Measurements from ENCODE around the gene IRF9.

Gene IRF9

DNA sequence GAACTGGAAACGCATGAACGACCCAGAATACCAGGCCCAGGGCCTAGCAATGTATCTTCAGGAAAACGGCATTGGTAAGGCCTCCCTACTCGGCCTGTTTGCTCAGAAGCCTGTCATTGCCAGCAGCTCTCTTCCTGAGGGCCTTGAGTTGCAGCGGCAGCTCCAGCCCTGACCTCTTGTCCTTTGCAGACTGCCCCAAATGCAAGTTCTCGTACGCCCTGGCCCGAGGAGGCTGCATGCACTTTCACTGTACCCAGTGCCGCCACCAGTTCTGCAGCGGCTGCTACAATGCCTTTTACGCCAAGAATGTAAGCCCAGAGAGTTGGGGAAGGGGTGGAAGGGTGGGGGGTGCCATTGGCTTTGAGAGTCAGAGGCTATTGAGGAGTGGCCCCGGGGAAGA is 3.7 kb upstream of the IRF9 start:
- no peaks in the 10 kb centered on the region for H3K36me3 ChIP-seq (replicated peaks; ENCODE audit: insufficient read depth, low read length)
- no peak for DNase-seq
- no peak overlapping the region for H3K27ac ChIP-seq (ENCODE audit: low read length)
- no peak overlapping the region for H3K4me2 ChIP-seq (ENCODE audit: low read depth, low read length)
- H3K4me1 ChIP-seq (ENCODE audit: low read length), result no peaks in the 10 kb centered on the region
- no peaks in the 10 kb centered on the region for H3F3A ChIP-seq (ENCODE audit: insufficient read depth, low read length)
- H3K4me3 ChIP-seq (ENCODE audit: low read length), result no peak overlapping the region
- no peaks in the 10 kb centered on the region for H3K9me2 ChIP-seq (replicated peaks; ENCODE audit: insufficient read depth, low read length)
- H3K9ac ChIP-seq (ENCODE audit: low read length), result no peak overlapping the region
- H2AFZ ChIP-seq (ENCODE audit: low read length), result no peak overlapping the region
- TF ChIP-seq EZH2 (optimal IDR thresholded peaks at IDR 0.05; ENCODE audit: low read depth, low read length) (no peak), EZH2phosphoT487 (IDR thresholded peaks at IDR 0.05; ENCODE audit: low read length) (no peak)
- TF ChIP-seq, protein P1, sequence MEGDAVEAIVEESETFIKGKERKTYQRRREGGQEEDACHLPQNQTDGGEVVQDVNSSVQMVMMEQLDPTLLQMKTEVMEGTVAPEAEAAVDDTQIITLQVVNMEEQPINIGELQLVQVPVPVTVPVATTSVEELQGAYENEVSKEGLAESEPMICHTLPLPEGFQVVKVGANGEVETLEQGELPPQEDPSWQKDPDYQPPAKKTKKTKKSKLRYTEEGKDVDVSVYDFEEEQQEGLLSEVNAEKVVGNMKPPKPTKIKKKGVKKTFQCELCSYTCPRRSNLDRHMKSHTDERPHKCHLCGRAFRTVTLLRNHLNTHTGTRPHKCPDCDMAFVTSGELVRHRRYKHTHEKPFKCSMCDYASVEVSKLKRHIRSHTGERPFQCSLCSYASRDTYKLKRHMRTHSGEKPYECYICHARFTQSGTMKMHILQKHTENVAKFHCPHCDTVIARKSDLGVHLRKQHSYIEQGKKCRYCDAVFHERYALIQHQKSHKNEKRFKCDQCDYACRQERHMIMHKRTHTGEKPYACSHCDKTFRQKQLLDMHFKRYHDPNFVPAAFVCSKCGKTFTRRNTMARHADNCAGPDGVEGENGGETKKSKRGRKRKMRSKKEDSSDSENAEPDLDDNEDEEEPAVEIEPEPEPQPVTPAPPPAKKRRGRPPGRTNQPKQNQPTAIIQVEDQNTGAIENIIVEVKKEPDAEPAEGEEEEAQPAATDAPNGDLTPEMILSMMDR (IDR thresholded peaks at IDR 0.05; ENCODE audit: low read length), result no peak
- peaks cover 12% of the 10 kb centered on the region for H3K79me2 ChIP-seq (ENCODE audit: low read length)
- H4K20me1 ChIP-seq (ENCODE audit: insufficient read depth, low read length), result no peaks in the 10 kb centered on the region
- H3K9me3 ChIP-seq (replicated peaks; ENCODE audit: insufficient read depth, low read length), result no peaks in the 10 kb centered on the region
- no peaks in the 10 kb centered on the region for H3K27me3 ChIP-seq (replicated peaks; ENCODE audit: insufficient read depth, low read length)

DNA sequence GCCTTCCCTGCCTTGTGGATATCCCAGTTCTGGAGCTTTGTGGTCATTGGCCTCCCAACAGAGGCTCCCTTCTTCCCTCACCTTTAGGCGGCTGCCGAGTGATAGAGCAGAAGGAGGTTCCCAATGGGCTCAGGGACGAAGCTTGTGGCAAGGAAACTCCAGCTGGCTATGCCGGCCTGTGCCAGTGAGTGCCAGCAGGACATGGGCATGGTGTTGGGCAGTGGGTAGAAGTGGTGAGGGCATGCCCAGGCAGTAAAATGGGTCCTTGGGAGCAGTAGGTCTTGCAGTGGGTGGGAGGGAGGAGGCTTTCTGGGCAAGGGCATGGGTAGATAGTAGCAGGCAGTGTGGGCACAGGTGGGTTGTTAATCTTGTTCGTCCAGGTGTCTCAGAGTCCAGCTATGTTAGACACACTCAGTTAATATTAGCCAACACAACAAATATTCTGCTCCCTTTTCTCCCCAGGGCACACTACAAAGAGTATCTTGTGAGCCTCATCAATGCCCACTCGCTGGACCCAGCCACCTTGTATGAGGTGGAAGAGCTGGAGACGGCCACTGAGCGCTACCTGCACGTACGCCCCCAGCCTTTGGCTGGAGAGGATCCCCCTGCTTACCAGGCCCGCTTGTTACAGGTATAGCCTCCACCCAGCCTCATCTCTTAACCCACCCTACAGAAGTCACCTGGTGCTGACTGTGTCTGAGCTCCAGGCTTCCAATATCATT is 1.1 kb upstream of the IRF9 start:
- Histone ChIP-seq H3K79me2 (ENCODE audit: low read length) (peaks cover 12% of the 10 kb centered on the region), H3K4me2 (ENCODE audit: low read depth, low read length) (no peak overlapping the region), H3K27me3 (replicated peaks; ENCODE audit: insufficient read depth, low read length) (no peaks in the 10 kb centered on the region), H3K27ac (ENCODE audit: low read length) (no peak overlapping the region; the same call in 1 of the 2 replicates), H3K9me3 (replicated peaks; ENCODE audit: insufficient read depth, low read length) (no peaks in the 10 kb centered on the region), H3K4me1 (ENCODE audit: low read length) (no peaks in the 10 kb centered on the region), H3F3A (ENCODE audit: insufficient read depth, low read length) (no peaks in the 10 kb centered on the region), H3K9me2 (replicated peaks; ENCODE audit: insufficient read depth, low read length) (no peaks in the 10 kb centered on the region), H3K4me3 (ENCODE audit: low read length) (no peak overlapping the region), H4K20me1 (ENCODE audit: insufficient read depth, low read length) (no peaks in the 10 kb centered on the region), H3K36me3 (replicated peaks; ENCODE audit: insufficient read depth, low read length) (no peaks in the 10 kb centered on the region), H3K9ac (ENCODE audit: low read length) (no peak overlapping the region), H2AFZ (ENCODE audit: low read length) (no peak overlapping the region)
- TF ChIP-seq EZH2 (optimal IDR thresholded peaks at IDR 0.05; ENCODE audit: low read depth, low read length), result no peak
- TF ChIP-seq, protein P1 (IDR thresholded peaks at IDR 0.05; ENCODE audit: low read length), result no peak
- no peak for TF ChIP-seq EZH2phosphoT487 (IDR thresholded peaks at IDR 0.05; ENCODE audit: low read length)
- no peak for DNase-seq

DNA sequence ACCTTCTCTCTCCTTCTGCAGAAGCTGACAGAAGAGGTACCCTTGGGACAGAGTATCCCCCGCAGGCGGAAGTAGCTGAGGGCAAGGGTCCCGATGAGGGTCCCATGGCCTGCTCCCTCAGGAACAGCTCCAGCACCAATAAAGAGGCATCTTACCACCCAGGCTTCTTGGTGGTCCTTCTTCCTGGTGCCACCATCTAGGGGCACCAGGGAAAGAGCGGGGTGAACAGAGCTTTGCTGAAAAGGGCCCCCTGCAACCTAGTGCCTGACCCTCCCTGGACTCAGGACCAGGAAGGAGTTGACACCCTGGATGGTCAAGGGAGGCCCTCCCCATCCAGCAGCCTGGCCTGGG is 591 bp upstream of the IRF9 start:
- DNase-seq, result no peak
- TF ChIP-seq EZH2phosphoT487 (IDR thresholded peaks at IDR 0.05; ENCODE audit: low read length) (no peak), EZH2 (optimal IDR thresholded peaks at IDR 0.05; ENCODE audit: low read depth, low read length) (no peak)
- TF ChIP-seq, protein P1 (IDR thresholded peaks at IDR 0.05; ENCODE audit: low read length), result no peak
- Histone ChIP-seq H2AFZ (ENCODE audit: low read length) (no peak overlapping the region), H3K4me1 (ENCODE audit: low read length) (no peaks in the 10 kb centered on the region), H3K27ac (ENCODE audit: low read length) (peak overlapping the region; percentile 23; the same call in 1 of the 2 replicates), H3K9ac (ENCODE audit: low read length) (no peak overlapping the region), H3K4me3 (ENCODE audit: low read length) (no peak overlapping the region), H3K9me2 (replicated peaks; ENCODE audit: insufficient read depth, low read length) (no peaks in the 10 kb centered on the region), H3K36me3 (replicated peaks; ENCODE audit: insufficient read depth, low read length) (no peaks in the 10 kb centered on the region), H3K79me2 (ENCODE audit: low read length) (peaks cover 12% of the 10 kb centered on the region), H3K4me2 (ENCODE audit: low read depth, low read length) (no peak overlapping the region), H3F3A (ENCODE audit: insufficient read depth, low read length) (no peaks in the 10 kb centered on the region), H3K9me3 (replicated peaks; ENCODE audit: insufficient read depth, low read length) (no peaks in the 10 kb centered on the region), H4K20me1 (ENCODE audit: insufficient read depth, low read length) (no peaks in the 10 kb centered on the region), H3K27me3 (replicated peaks; ENCODE audit: insufficient read depth, low read length) (no peaks in the 10 kb centered on the region)
